GM12878 (cell line): ENCODE data around the gene PRKRIP1. TPM values are rescaled to one million over a fixed set of nuclear protein-coding genes. Genes with fewer than 3 reads are reported as not detected.

Experiments used
- BRCA1 ChIP-seq: IDR thresholded peaks from 2 replicates; pipeline ENCODE4 v1.6.1; 2011; ENCODE audit warnings: low read depth, low read length, improper control_type of control experiment
- CHD1 ChIP-seq: IDR thresholded peaks from 2 replicates; pipeline ENCODE4 v1.6.1; 2012; ENCODE audit warnings: low read depth, low read length, improper control_type of control experiment
- EED ChIP-seq: sonication (generic); IDR thresholded peaks from 2 replicates; pipeline ENCODE4 v1.6.1; 2016; ENCODE audit warnings: antibody characterized with exemption, low read depth
- EP300 ChIP-seq, 2 experiments: fragments of 150-350 bp in 1 of 2; IDR thresholded peaks; 2 replicates each; pipeline ENCODE4 v1.6.1; 2011 to 2012; ENCODE audit warnings: low read depth in 2 of 2, low read length in 2 of 2, borderline replicate concordance in 1 of 2, improper control_type of control experiment in 1 of 2, inconsistent platforms in 1 of 2; ENCODE audit not compliant: control insufficient read depth in 1 of 2
- ETV6 ChIP-seq, 2 experiments: fragments of 450-650 bp in 1 of 2; IDR thresholded peaks in 1 of 2; conservative IDR thresholded peaks in 1 of 2; 2 replicates each; pipeline ENCODE4 v1.6.1; 2014; ENCODE audit warnings: antibody characterized with exemption in 1 of 2, borderline replicate concordance in 1 of 2, low read depth in 1 of 2, mild to moderate bottlenecking in 1 of 2, moderate library complexity in 1 of 2
- GABPA ChIP-seq: IDR thresholded peaks from 2 replicates; pipeline ENCODE4 v1.6.1; 2014; ENCODE audit warnings: antibody characterized with exemption, low read depth, mild to moderate bottlenecking, inconsistent platforms
- GATAD2B ChIP-seq: fragments of 450-650 bp; conservative IDR thresholded peaks from 2 replicates; pipeline ENCODE4 v1.6.1; 2017; ENCODE audit warnings: low read depth, mild to moderate bottlenecking, moderate library complexity
- HDAC2 ChIP-seq: fragments of 200-600 bp; sonication (generic); IDR thresholded peaks from 2 replicates; pipeline ENCODE4 v1.6.1; 2017
- HDGF ChIP-seq: fragments of 450-650 bp; IDR thresholded peaks from 2 replicates; pipeline ENCODE4 v1.6.1; 2016; ENCODE audit warnings: antibody characterized with exemption
- MEF2B ChIP-seq: fragments of 450-650 bp; IDR thresholded peaks from 2 replicates; pipeline ENCODE4 v1.6.1; 2018; ENCODE audit warnings: mild to moderate bottlenecking, moderate library complexity; ENCODE audit not compliant: partially characterized antibody, poor library complexity, severe bottlenecking
- MXI1 ChIP-seq: fragments of 150-350 bp; IDR thresholded peaks from 2 replicates; pipeline ENCODE4 v1.6.1; 2011; ENCODE audit warnings: low read depth, mild to moderate bottlenecking, inconsistent platforms, low read length, improper control_type of control experiment
- NBN ChIP-seq: fragments of 450-650 bp; IDR thresholded peaks from 2 replicates; pipeline ENCODE4 v1.6.1; 2016
- PAX5 ChIP-seq: IDR thresholded peaks from 2 replicates; pipeline ENCODE4 v1.6.1; 2011; ENCODE audit warnings: low read depth, low read length, borderline replicate concordance
- RBBP5 ChIP-seq: fragments of 200-600 bp; sonication (generic); conservative IDR thresholded peaks from 2 replicates; pipeline ENCODE4 v1.6.1; 2016
- RCOR1 ChIP-seq: conservative IDR thresholded peaks from 2 replicates; pipeline ENCODE4 v1.6.1; 2012; ENCODE audit warnings: low read depth, low read length, improper control_type of control experiment
- SMARCA5 ChIP-seq: fragments of 450-650 bp; IDR thresholded peaks from 2 replicates; pipeline ENCODE4 v1.6.1; 2017; ENCODE audit warnings: mild to moderate bottlenecking
- TCF3 ChIP-seq: IDR thresholded peaks from 2 replicates; pipeline ENCODE4 v1.6.1; 2012; ENCODE audit warnings: low read depth, mild to moderate bottlenecking, low read length, borderline replicate concordance; ENCODE audit not compliant: insufficient read depth
- polyA plus RNA-seq, 11 experiments: library from polyadenylated mRNA; depleted of rRNA in 4 of 11; unstranded in 6 of 11; stranded (reverse) in 5 of 11; fragments of >200 nt; fragmentation: Nextera tagmentation in 4 of 11; fragmentation: Illumina TruSeq in 1 of 11; extraction: Ambion mirVana in 4 of 11; extraction: Trizol in 1 of 11; gene quantifications; 1 replicate in 1 of 11; 2 replicates in 10 of 11; pipeline versions ENCODE4 v1.2.1 to v1.2.3, GENCODE V29; 2011 to 2016; ENCODE audit warnings: inconsistent platforms in 2 of 11, missing spikeins in 2 of 11, low read depth in 1 of 11
- total RNA-seq, 4 experiments: library from RNA; depleted of rRNA in 3 of 4; stranded (reverse); fragments of >200 nt in 3 of 4; fragmentation: Illumina TruSeq in 1 of 4; extraction: Trizol in 1 of 4; gene quantifications; 2 replicates each; pipeline versions ENCODE4 v1.2.1 to v1.2.3, GENCODE V29; 2013 to 2021
- TF ChIP-seq, protein P1 (sequence below): IDR thresholded peaks from 2 replicates; pipeline ENCODE4 v1.6.1; 2012; ENCODE audit warnings: low read length, inconsistent platforms
- TF ChIP-seq, protein P2 (sequence below): fragments of 450-650 bp; IDR thresholded peaks from 2 replicates; pipeline ENCODE4 v1.6.1; 2017; ENCODE audit warnings: mild to moderate bottlenecking, moderate library complexity
- TF ChIP-seq, protein P3 (sequence below): fragments of 450-650 bp; IDR thresholded peaks from 2 replicates; pipeline ENCODE4 v1.6.1; 2018; ENCODE audit warnings: borderline replicate concordance, mild to moderate bottlenecking; ENCODE audit not compliant: partially characterized antibody
- TF ChIP-seq, protein P4 (sequence below): fragments of 450-650 bp; IDR thresholded peaks from 2 replicates; pipeline ENCODE4 v1.6.1; 2017; ENCODE audit warnings: borderline replicate concordance

Gene PRKRIP1
- total and polyA plus RNA-seq, 10 of the 15 experiments (the other 5 are each of a cell fraction or from before 2014, with no cell fraction given): 17.0 to 38.4 (median 25.5) TPM

DNA sequence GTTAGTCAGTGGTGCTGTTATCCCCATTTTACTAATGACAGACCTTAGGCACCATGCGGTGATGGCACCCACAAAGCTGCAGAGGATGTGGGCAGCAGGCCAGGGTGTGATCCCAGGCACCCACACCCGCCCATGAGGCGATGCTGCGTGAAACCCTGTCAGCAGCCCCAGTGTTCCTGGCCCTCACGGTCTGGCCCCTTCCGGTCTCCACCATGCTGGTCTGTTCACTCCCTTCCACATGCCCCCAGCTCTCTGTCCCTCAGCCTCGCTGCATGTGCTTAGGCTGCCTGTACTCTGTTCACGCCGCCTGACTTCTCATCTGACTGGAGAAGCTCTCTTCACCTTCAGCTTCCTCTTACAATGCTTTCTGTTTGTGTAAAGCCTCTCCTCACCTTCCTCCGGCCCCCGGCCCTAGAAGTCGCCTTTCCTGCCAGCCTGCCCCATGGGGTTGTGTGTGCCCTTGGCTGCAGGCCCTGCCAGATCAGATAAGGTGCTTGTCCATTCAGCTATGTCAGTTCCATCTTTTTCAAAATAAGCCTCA lies 19.6 kb downstream of the PRKRIP1 start (continued):
- no peak for TF ChIP-seq SMARCA5
- no peak; a peak in 1 of 4 replicates for TF ChIP-seq EP300 (IDR thresholded peaks at IDR 0.05; ENCODE audit: borderline replicate concordance in 1 of 2, control insufficient read depth in 1 of 2, low read depth in 2 of 2, low read length in 2 of 2)
- peak; percentile 20 for TF ChIP-seq MEF2B
- TF ChIP-seq ETV6 (conservative IDR thresholded peaks at IDR 0.05 in 1 of 2, IDR thresholded peaks at IDR 0.05 in 1 of 2; ENCODE audit: borderline replicate concordance in 1 of 2, low read depth in 1 of 2): no peak
- TF ChIP-seq, protein P1, sequence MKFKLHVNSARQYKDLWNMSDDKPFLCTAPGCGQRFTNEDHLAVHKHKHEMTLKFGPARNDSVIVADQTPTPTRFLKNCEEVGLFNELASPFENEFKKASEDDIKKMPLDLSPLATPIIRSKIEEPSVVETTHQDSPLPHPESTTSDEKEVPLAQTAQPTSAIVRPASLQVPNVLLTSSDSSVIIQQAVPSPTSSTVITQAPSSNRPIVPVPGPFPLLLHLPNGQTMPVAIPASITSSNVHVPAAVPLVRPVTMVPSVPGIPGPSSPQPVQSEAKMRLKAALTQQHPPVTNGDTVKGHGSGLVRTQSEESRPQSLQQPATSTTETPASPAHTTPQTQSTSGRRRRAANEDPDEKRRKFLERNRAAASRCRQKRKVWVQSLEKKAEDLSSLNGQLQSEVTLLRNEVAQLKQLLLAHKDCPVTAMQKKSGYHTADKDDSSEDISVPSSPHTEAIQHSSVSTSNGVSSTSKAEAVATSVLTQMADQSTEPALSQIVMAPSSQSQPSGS: no peak
- TF ChIP-seq, protein P2, sequence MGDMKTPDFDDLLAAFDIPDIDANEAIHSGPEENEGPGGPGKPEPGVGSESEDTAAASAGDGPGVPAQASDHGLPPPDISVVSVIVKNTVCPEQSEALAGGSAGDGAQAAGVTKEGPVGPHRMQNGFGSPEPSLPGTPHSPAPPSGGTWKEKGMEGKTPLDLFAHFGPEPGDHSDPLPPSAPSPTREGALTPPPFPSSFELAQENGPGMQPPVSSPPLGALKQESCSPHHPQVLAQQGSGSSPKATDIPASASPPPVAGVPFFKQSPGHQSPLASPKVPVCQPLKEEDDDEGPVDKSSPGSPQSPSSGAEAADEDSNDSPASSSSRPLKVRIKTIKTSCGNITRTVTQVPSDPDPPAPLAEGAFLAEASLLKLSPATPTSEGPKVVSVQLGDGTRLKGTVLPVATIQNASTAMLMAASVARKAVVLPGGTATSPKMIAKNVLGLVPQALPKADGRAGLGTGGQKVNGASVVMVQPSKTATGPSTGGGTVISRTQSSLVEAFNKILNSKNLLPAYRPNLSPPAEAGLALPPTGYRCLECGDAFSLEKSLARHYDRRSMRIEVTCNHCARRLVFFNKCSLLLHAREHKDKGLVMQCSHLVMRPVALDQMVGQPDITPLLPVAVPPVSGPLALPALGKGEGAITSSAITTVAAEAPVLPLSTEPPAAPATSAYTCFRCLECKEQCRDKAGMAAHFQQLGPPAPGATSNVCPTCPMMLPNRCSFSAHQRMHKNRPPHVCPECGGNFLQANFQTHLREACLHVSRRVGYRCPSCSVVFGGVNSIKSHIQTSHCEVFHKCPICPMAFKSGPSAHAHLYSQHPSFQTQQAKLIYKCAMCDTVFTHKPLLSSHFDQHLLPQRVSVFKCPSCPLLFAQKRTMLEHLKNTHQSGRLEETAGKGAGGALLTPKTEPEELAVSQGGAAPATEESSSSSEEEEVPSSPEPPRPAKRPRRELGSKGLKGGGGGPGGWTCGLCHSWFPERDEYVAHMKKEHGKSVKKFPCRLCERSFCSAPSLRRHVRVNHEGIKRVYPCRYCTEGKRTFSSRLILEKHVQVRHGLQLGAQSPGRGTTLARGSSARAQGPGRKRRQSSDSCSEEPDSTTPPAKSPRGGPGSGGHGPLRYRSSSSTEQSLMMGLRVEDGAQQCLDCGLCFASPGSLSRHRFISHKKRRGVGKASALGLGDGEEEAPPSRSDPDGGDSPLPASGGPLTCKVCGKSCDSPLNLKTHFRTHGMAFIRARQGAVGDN: peak; percentile 94
- TF ChIP-seq, protein P3, sequence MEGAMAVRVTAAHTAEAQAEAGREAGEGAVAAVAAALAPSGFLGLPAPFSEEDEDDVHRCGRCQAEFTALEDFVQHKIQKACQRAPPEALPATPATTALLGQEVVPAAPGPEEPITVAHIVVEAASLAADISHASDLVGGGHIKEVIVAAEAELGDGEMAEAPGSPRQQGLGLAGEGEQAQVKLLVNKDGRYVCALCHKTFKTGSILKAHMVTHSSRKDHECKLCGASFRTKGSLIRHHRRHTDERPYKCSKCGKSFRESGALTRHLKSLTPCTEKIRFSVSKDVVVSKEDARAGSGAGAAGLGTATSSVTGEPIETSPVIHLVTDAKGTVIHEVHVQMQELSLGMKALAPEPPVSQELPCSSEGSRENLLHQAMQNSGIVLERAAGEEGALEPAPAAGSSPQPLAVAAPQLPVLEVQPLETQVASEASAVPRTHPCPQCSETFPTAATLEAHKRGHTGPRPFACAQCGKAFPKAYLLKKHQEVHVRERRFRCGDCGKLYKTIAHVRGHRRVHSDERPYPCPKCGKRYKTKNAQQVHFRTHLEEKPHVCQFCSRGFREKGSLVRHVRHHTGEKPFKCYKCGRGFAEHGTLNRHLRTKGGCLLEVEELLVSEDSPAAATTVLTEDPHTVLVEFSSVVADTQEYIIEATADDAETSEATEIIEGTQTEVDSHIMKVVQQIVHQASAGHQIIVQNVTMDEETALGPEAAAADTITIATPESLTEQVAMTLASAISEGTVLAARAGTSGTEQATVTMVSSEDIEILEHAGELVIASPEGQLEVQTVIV: no peak
- peak; percentile 76; the same call in 1 of the 2 replicates for TF ChIP-seq PAX5
- TF ChIP-seq NBN: peak; percentile 34; the same call in 1 of the 2 replicates
- TF ChIP-seq, protein P4, sequence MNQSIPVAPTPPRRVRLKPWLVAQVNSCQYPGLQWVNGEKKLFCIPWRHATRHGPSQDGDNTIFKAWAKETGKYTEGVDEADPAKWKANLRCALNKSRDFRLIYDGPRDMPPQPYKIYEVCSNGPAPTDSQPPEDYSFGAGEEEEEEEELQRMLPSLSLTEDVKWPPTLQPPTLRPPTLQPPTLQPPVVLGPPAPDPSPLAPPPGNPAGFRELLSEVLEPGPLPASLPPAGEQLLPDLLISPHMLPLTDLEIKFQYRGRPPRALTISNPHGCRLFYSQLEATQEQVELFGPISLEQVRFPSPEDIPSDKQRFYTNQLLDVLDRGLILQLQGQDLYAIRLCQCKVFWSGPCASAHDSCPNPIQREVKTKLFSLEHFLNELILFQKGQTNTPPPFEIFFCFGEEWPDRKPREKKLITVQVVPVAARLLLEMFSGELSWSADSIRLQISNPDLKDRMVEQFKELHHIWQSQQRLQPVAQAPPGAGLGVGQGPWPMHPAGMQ: peak; percentile 37; the same call in 1 of the 2 replicates
- no peak for TF ChIP-seq TCF3
- TF ChIP-seq CHD1: no peak
- TF ChIP-seq EED: no peak
- peak; percentile 70 for TF ChIP-seq GATAD2B
- peak; percentile 70; the same call in 1 of the 2 replicates for TF ChIP-seq HDGF
- no peak for TF ChIP-seq HDAC2
- no peak for TF ChIP-seq RCOR1
- no peak for TF ChIP-seq GABPA
- TF ChIP-seq BRCA1: no peak
- TF ChIP-seq MXI1: peak; percentile 56; the same call in 1 of the 2 replicates
- no peak for TF ChIP-seq RBBP5
